Stomach (tissue), 9 donors: Measurements from ENCODE around the gene MYRIP. TPM values are rescaled to one million over a fixed set of nuclear protein-coding genes. Genes with fewer than 3 reads are reported as not detected.
A peak's percentile ranks its signal among the peaks of the same experiment; 100 is the strongest.

Source experiments
- DNase-seq, 2 donors: peaks; one replicate each; pipeline versions ENCODE4 v3.0.0 to v3.0.0-alpha.2; 2013 to 2019
- H3K27ac ChIP-seq, 5 donors: fragments of 200-600 bp in 4 of 5; sonication (generic) in 4 of 5; one replicate each; pipeline ENCODE4 v1.5.1; 2013 to 2019; ENCODE audit warnings: mild to moderate bottlenecking in 1 of 5, moderate library complexity in 1 of 5
- H3K27me3 ChIP-seq, 3 donors: fragments of 200-600 bp; sonication (generic); one replicate each; pipeline ENCODE4 v1.5.1; 2017 to 2019; ENCODE audit warnings: mixed run types in 1 of 3
- H3K36me3 ChIP-seq, 4 donors: fragments of 200-600 bp; sonication (generic); 1 replicate in 3 of 4; 2 replicates in 1 of 4; pipeline ENCODE4 v1.5.1; 2016 to 2019
- H3K4me1 ChIP-seq, 4 donors: fragments of 200-600 bp; sonication (generic); one replicate each; pipeline ENCODE4 v1.5.1; 2016 to 2019
- H3K4me3 ChIP-seq, 4 donors: fragments of 200-600 bp; sonication (generic) in 3 of 4; one replicate each; pipeline ENCODE4 v1.5.1; 2016 to 2019; ENCODE audit warnings: mild to moderate bottlenecking in 1 of 4
- H3K9me3 ChIP-seq, 4 donors: fragments of 200-600 bp; sonication (generic); one replicate each; pipeline ENCODE4 v1.5.1; 2016 to 2019
- EP300 ChIP-seq: sonication (generic); formaldehyde crosslinking; IDR thresholded peaks from one replicate; pipeline ENCODE4 v1.6.1; 2017; ENCODE audit warnings: antibody characterized with exemption
- POLR2A ChIP-seq, 4 donors: fragments of 450-650 bp; IDR thresholded peaks; one replicate each; pipeline ENCODE4 v1.6.1; 2016; ENCODE audit warnings: antibody characterized with exemption in 4 of 4, control low read depth in 2 of 4, mild to moderate bottlenecking in 1 of 4, moderate library complexity in 1 of 4
- POLR2AphosphoS5 ChIP-seq, 3 donors: sonication (generic); formaldehyde crosslinking; IDR thresholded peaks; one replicate each; pipeline ENCODE4 v1.6.1; 2016; ENCODE audit warnings: antibody characterized with exemption in 3 of 3
- WGBS, 5 donors: extraction: QIAGEN DNeasy Blood & Tissue Kit in 3 of 5; methylation state at CpG; one replicate each; pipeline versions ENCODE4 v1.1.5 to v1.1.7; 2013 to 2018; 5-methylcytosine and 5-hydroxymethylcytosine counted together
- intact Hi-C: fragments of 100-400 bp; cut with DNase I; formaldehyde crosslinking; loops from one replicate; pipeline ENCODE4 v1.15.1; 2023; ENCODE audit warnings: low total_unique reads
- polyA plus RNA-seq, 3 donors: library from polyadenylated mRNA; stranded (reverse); fragments of 200-250 nt; gene quantifications; one replicate each; pipeline ENCODE4 v1.2.3, GENCODE V29; 2013
- total RNA-seq, 5 donors: library from RNA; depleted of rRNA; stranded (reverse); fragments of >200 nt; gene quantifications; one replicate each; pipeline versions ENCODE4 v1.1.0 to v1.2.3, GENCODE V29; 2014 to 2016
- TF ChIP-seq, protein P1 (sequence below), 7 experiments: fragments of 450-650 bp in 4 of 7; fragments of 200-600 bp in 3 of 7; sonication (generic) in 3 of 7; IDR thresholded peaks; one replicate each; pipeline ENCODE4 v1.5.1; 2016 to 2019; ENCODE audit warnings: antibody characterized with exemption in 7 of 7, control low read depth in 2 of 7, mild to moderate bottlenecking in 1 of 7
- donor health status: healthy with polysubstance abuse.
- donor health status: Bipolar disorder and iron deficiency.
- donor health status: healthy.

Gene MYRIP
- total and polyA plus RNA-seq, 8 donors: 1.8 to 20.6 (median 6.8) TPM

DNA sequence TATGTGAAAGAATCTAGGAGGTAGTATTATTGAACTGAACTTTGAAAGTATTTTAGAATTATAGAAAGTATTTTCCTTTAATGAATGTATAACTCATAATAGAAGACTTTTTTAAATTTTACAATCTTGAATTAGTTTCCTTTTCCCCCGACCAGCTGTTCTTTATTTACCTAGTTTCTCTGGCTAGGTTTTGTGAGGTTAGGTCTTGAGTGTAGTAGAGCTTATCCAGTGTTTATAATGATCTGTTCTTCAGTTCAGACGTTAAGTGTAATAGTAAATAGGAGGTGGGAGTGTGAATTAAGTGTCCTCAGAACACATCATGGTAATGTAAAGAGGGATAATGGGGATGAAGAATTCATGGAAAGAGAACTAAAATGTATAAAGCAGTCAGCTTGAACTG, 93.8 kb downstream of the MYRIP start:
- no peaks in the 10 kb centered on the region for H3K27me3 ChIP-seq
- WGBS, 5 donors: 23 to 33% (median 30%) methylated on average over 2 of the region's 2 CpGs
- peaks cover 4 to 12% (median 8%) of the 10 kb centered on the region in 4 donors for H3K4me1 ChIP-seq
- no peaks in the 10 kb centered on the region for H3K9me3 ChIP-seq
- H3K27ac ChIP-seq: no peak overlapping the region
- DNase-seq: no peak
- no peak overlapping the region for H3K4me3 ChIP-seq
- TF ChIP-seq, protein P1, sequence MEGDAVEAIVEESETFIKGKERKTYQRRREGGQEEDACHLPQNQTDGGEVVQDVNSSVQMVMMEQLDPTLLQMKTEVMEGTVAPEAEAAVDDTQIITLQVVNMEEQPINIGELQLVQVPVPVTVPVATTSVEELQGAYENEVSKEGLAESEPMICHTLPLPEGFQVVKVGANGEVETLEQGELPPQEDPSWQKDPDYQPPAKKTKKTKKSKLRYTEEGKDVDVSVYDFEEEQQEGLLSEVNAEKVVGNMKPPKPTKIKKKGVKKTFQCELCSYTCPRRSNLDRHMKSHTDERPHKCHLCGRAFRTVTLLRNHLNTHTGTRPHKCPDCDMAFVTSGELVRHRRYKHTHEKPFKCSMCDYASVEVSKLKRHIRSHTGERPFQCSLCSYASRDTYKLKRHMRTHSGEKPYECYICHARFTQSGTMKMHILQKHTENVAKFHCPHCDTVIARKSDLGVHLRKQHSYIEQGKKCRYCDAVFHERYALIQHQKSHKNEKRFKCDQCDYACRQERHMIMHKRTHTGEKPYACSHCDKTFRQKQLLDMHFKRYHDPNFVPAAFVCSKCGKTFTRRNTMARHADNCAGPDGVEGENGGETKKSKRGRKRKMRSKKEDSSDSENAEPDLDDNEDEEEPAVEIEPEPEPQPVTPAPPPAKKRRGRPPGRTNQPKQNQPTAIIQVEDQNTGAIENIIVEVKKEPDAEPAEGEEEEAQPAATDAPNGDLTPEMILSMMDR (IDR thresholded peaks at IDR 0.05): no peak
- no peak for TF ChIP-seq POLR2AphosphoS5 (IDR thresholded peaks at IDR 0.05)
- TF ChIP-seq EP300: no peak
- no peak for TF ChIP-seq POLR2A (IDR thresholded peaks at IDR 0.05)
- H3K36me3 ChIP-seq: no peaks in the 10 kb centered on the region
- intact Hi-C loops: no loop called here

DNA sequence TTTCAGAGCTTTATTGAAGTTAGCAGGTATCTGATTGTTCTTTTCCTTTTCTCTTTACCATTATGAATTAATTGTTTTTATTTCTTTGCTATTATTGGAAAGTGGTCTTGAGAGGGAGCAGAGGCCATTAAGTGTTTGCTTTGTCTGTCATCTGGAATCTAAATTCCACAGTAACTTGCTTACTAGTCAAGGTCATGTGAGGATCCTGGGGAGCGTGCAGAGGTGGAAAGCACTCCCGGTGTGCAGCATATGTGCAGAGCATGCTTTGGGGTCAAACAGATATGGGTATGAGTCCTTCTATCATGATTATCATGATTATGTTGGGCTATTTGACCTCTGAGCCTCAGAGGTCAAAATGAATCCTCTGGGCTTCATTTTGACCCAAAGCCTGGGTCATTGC, 96.4 kb downstream of the MYRIP start:
- Histone ChIP-seq H3K27ac (no peak overlapping the region), H3K9me3 (no peaks in the 10 kb centered on the region), H3K4me1 (peaks cover 4 to 18% (median 11%) of the 10 kb centered on the region in 4 donors), H3K4me3 (no peak overlapping the region), H3K36me3 (no peaks in the 10 kb centered on the region), H3K27me3 (no peaks in the 10 kb centered on the region)
- 70 to 86% (median 84%) methylated on average over 2 of the region's 2 CpGs for WGBS, 5 donors
- no peak for TF ChIP-seq POLR2A (IDR thresholded peaks at IDR 0.05)
- TF ChIP-seq EP300: no peak
- TF ChIP-seq, protein P1 (IDR thresholded peaks at IDR 0.05): no peak
- TF ChIP-seq POLR2AphosphoS5 (IDR thresholded peaks at IDR 0.05): no peak
- intact Hi-C loops: no loop called here
- DNase-seq: no peak

DNA sequence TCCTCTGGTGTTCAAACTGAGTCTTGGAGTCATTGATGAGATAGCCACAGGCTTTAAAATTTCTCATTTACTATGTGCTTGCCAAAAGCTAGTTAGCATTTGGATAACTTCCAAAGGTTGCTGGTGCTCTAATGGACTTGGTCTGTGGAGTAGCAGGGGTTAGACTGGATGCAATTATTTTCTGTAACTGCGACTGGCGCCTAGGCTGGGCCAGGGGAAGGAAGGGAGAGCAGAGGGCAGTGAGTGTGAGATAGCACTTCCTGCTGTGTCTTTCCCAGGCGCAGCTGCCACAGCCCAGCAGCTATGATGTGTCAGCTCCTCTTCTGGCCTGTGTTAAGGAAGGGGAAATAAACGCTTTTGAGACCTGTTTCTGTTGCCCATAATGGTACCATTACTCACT, 98.6 kb downstream of the MYRIP start:
- peak in 1 of 2 donors; percentile 49 for DNase-seq
- Histone ChIP-seq H3K4me3 (no peak overlapping the region), H3K27ac (peak overlapping the region in 2 of 5 donors; percentile 4 to 53), H3K9me3 (no peaks in the 10 kb centered on the region), H3K27me3 (no peaks in the 10 kb centered on the region), H3K36me3 (no peaks in the 10 kb centered on the region), H3K4me1 (peaks cover 4 to 33% (median 24%) of the 10 kb centered on the region in 4 donors)
- 21 to 35% (median 24%) methylated on average over 4 of the region's 4 CpGs for WGBS, 5 donors
- TF ChIP-seq POLR2AphosphoS5 (IDR thresholded peaks at IDR 0.05) (no peak), POLR2A (IDR thresholded peaks at IDR 0.05) (no peak), EP300 (no peak)
- TF ChIP-seq, protein P1 (IDR thresholded peaks at IDR 0.05): no peak
- intact Hi-C loops: no loop called here

DNA sequence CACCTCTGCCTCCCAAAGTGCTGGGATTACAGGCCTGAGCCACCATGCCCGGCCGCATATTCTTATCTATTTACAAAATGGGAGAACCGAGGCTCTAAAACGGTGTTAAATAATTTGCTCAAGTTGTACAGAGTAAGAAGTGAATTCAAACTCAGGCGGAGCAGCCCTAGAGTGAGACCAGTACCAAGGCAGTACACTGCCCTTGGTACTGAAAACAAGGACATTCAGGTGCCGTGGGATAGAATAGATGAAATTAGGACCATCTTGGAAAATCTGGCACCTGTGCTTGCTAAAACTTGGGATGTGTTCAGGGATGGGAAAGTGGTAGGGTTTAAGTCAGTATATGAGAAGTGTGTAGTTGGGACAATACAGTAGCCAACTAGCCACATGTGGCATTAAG, 100.7 kb downstream of the MYRIP start:
- Histone ChIP-seq H3K4me1 (peaks cover 4 to 33% (median 24%) of the 10 kb centered on the region in 4 donors), H3K36me3 (no peaks in the 10 kb centered on the region), H3K27me3 (no peaks in the 10 kb centered on the region), H3K9me3 (no peaks in the 10 kb centered on the region), H3K4me3 (no peak overlapping the region), H3K27ac (no peak overlapping the region)
- TF ChIP-seq EP300: no peak
- TF ChIP-seq, protein P1 (IDR thresholded peaks at IDR 0.05): no peak
- no peak for TF ChIP-seq POLR2A (IDR thresholded peaks at IDR 0.05)
- no peak for TF ChIP-seq POLR2AphosphoS5 (IDR thresholded peaks at IDR 0.05)
- intact Hi-C loops: no loop called here
- no peak for DNase-seq
- whole genome bisulfite sequencing, 5 donors: 79 to 90% (median 84%) methylated on average over 6 of the region's 6 CpGs
